GM03348 (cell line): ENCODE results near the gene SIPA1L3.
A peak's percentile ranks its signal among the peaks of the same experiment; 100 is the strongest.
"Not testable (repeated sequence)": the region's sequence is repeated elsewhere in the genome, so short reads cannot be mapped to it uniquely, and the experiment has no call there.

Experiments used
- DNase-seq: peaks from one replicate; pipeline ENCODE4 v3.0.0; 2012; ENCODE audit warnings: low spot score

The SIPA1L3 gene

GRCh38 chr19:38043649-38044144 is 136.7 kb downstream of the SIPA1L3 start:
- no peak for DNase-seq

- DNase-seq: peak; percentile 61
Measured at GRCh38 chr19:38044267-38045111, 137.5 kb downstream of the SIPA1L3 start.

GRCh38 chr19:38045554-38046253 is 138.7 kb downstream of the SIPA1L3 start:
- DNase-seq: no peak

GRCh38 chr19:38046254-38047048 is 139.4 kb downstream of the SIPA1L3 start:
- DNase-seq: no peak

GRCh38 chr19:38047049-38047438 is 140.0 kb downstream of the SIPA1L3 start:
- no peak for DNase-seq

GRCh38 chr19:38047641-38048040 is 140.6 kb downstream of the SIPA1L3 start:
- no peak for DNase-seq

- peak; percentile 78 for DNase-seq
Measured at GRCh38 chr19:38049105-38049649, 142.2 kb downstream of the SIPA1L3 start.

- DNase-seq: no peak
Measured at GRCh38 chr19:38055010-38055409, 148.0 kb downstream of the SIPA1L3 start.

- DNase-seq: no peak
Measured at GRCh38 chr19:38055655-38056521, 148.9 kb downstream of the SIPA1L3 start.

- no peak for DNase-seq
Measured at GRCh38 chr19:38056646-38057045, 149.6 kb downstream of the SIPA1L3 start.

GRCh38 chr19:38057959-38058690 is 151.1 kb downstream of the SIPA1L3 start:
- no peak for DNase-seq

GRCh38 chr19:38059897-38060296 is 152.9 kb downstream of the SIPA1L3 start:
- DNase-seq: no peak

GRCh38 chr19:38060331-38060730 is 153.3 kb downstream of the SIPA1L3 start:
- DNase-seq: no peak

GRCh38 chr19:38061294-38061693 is 154.3 kb downstream of the SIPA1L3 start:
- peak; percentile 90 for DNase-seq

GRCh38 chr19:38062959-38063761 is 156.2 kb downstream of the SIPA1L3 start:
- no peak for DNase-seq

GRCh38 chr19:38063928-38064327 is 156.9 kb downstream of the SIPA1L3 start:
- DNase-seq: no peak

- no peak for DNase-seq
Measured at GRCh38 chr19:38064661-38065425, 157.8 kb downstream of the SIPA1L3 start.

- not testable (repeated sequence) for DNase-seq
Measured at GRCh38 chr19:38065775-38066174, 158.8 kb downstream of the SIPA1L3 start.

GRCh38 chr19:38068826-38069225 is 161.8 kb downstream of the SIPA1L3 start:
- no peak for DNase-seq
